WTC11 (cell line): ENCODE results near the gene ANKRD13A. TPM values are rescaled to one million over a fixed set of nuclear protein-coding genes. Genes with fewer than 3 reads are reported as not detected.

Source experiments
- ATAC-seq: fragments of 200-7000 bp; cut with Tn5 transposase; 2 replicates; pipeline ENCODE4 v1.10.0; 2021; ENCODE audit warnings: mild to moderate bottlenecking, moderate library complexity
- CTCF ChIA-PET: fragments of 300-600 bp; sonication (Branson Sonifier 250); formaldehyde crosslinking; loops from one replicate; lab custom pipeline; 2021; ENCODE audit warnings: antibody characterized with exemption; lab: Charles Lee
- POLR2A ChIA-PET: fragments of 350-600 bp; sonication (Branson Sonifier 250); formaldehyde crosslinking; loops from one replicate; lab custom pipeline; 2021; ENCODE audit warnings: antibody characterized with exemption; lab: Charles Lee
- DNase-seq: peaks from one replicate; pipeline ENCODE4 v3.0.0; 2021; ENCODE audit warnings: low spot score
- H3K27ac Mint-ChIP-seq: 2 replicates; pipeline ENCODE4 v1.8.0; 2021; ENCODE audit warnings: mixed read lengths
- H3K27me3 Mint-ChIP-seq: 2 replicates; pipeline ENCODE4 v1.8.0; 2021; ENCODE audit warnings: low read depth, mild to moderate bottlenecking, moderate library complexity, mixed read lengths
- H3K36me3 Mint-ChIP-seq: 2 replicates; pipeline ENCODE4 v1.8.0; 2021; ENCODE audit warnings: mixed read lengths
- H3K4me1 Mint-ChIP-seq: 2 replicates; pipeline ENCODE4 v1.8.0; 2022; ENCODE audit warnings: mixed read lengths
- H3K4me3 Mint-ChIP-seq: 2 replicates; pipeline ENCODE4 v1.8.0; 2021; ENCODE audit warnings: mild to moderate bottlenecking, moderate library complexity, mixed read lengths
- H3K9me3 Mint-ChIP-seq: 2 replicates; pipeline ENCODE4 v1.8.0; 2021; ENCODE audit warnings: mixed read lengths
- CBFB ChIP-seq: sonication (generic); formaldehyde crosslinking; IDR thresholded peaks from 2 replicates; pipeline ENCODE4 v1.8.1; 2022; ENCODE audit warnings: mild to moderate bottlenecking, low read depth, missing genetic modification reagents
- ETV6 ChIP-seq: sonication (generic); formaldehyde crosslinking; IDR thresholded peaks from 2 replicates; pipeline ENCODE4 v1.8.1; 2022; ENCODE audit warnings: mild to moderate bottlenecking, missing genetic modification reagents
- GABPB1 ChIP-seq: sonication (generic); formaldehyde crosslinking; IDR thresholded peaks from 2 replicates; pipeline ENCODE4 v1.8.1; 2023; ENCODE audit warnings: mild to moderate bottlenecking, missing genetic modification reagents
- GTF2I ChIP-seq: fragments of 250-450 bp; sonication (Bioruptor Pico); conservative IDR thresholded peaks from 2 replicates; pipeline ENCODE4 v1.4.0; 2021; ENCODE audit warnings: mild to moderate bottlenecking
- HMGA2 ChIP-seq: fragments of 250-450 bp; sonication (Bioruptor Pico); IDR thresholded peaks from 2 replicates; pipeline ENCODE4 v1.4.0; 2021; ENCODE audit warnings: mild to moderate bottlenecking, moderate library complexity
- MXD4 ChIP-seq: fragments of 250-450 bp; sonication (Bioruptor Pico); IDR thresholded peaks from 2 replicates; pipeline ENCODE4 v1.8.0; 2021; ENCODE audit warnings: mild to moderate bottlenecking, moderate library complexity, borderline replicate concordance
- MYBL2 ChIP-seq: sonication (generic); formaldehyde crosslinking; IDR thresholded peaks from 2 replicates; pipeline ENCODE4 v1.8.1; 2023; ENCODE audit warnings: mild to moderate bottlenecking, moderate library complexity, missing genetic modification reagents
- NR1H2 ChIP-seq: sonication (generic); formaldehyde crosslinking; IDR thresholded peaks from 2 replicates; pipeline ENCODE4 v1.9.0; 2021; ENCODE audit warnings: mild to moderate bottlenecking, moderate library complexity, missing genetic modification reagents
- NR2C2 ChIP-seq: sonication (generic); formaldehyde crosslinking; IDR thresholded peaks from 2 replicates; pipeline ENCODE4 v1.8.0; 2022; ENCODE audit warnings: mild to moderate bottlenecking, missing genetic modification reagents
- OVOL2 ChIP-seq: fragments of 250-450 bp; sonication (Bioruptor Pico); IDR thresholded peaks from 2 replicates; pipeline ENCODE4 v1.9.0; 2021; ENCODE audit warnings: mild to moderate bottlenecking, borderline replicate concordance
- RELA ChIP-seq: sonication (generic); formaldehyde crosslinking; IDR thresholded peaks from 2 replicates; pipeline ENCODE4 v1.8.1; 2022; ENCODE audit warnings: missing genetic modification reagents, mild to moderate bottlenecking, borderline replicate concordance
- SOX15 ChIP-seq: fragments of 250-450 bp; sonication (Bioruptor Pico); IDR thresholded peaks from 2 replicates; pipeline ENCODE4 v1.9.0; 2021; ENCODE audit warnings: mild to moderate bottlenecking
- SP1 ChIP-seq: sonication (generic); formaldehyde crosslinking; conservative IDR thresholded peaks from 2 replicates; pipeline ENCODE4 v1.8.1; 2022; ENCODE audit warnings: missing genetic modification reagents
- TCF7 ChIP-seq: sonication (generic); formaldehyde crosslinking; IDR thresholded peaks from 2 replicates; pipeline ENCODE4 v1.8.0; 2022; ENCODE audit warnings: mild to moderate bottlenecking, low read depth, missing genetic modification reagents, moderate library complexity
- ZNF263 ChIP-seq: sonication (generic); formaldehyde crosslinking; IDR thresholded peaks from 2 replicates; pipeline ENCODE4 v1.8.1; 2022; ENCODE audit warnings: low read depth, mild to moderate bottlenecking, moderate library complexity, missing genetic modification reagents
- ZNF671 ChIP-seq: fragments of 250-450 bp; sonication (Bioruptor Pico); IDR thresholded peaks from 2 replicates; pipeline ENCODE4 v1.8.0; 2021; ENCODE audit warnings: mild to moderate bottlenecking
- total RNA-seq: library from RNA; stranded (reverse); gene quantifications from 3 replicates; pipeline ENCODE4 v1.2.3, GENCODE V29; 2021
- TF ChIP-seq, protein P1 (sequence below): sonication (generic); formaldehyde crosslinking; IDR thresholded peaks from 2 replicates; pipeline ENCODE4 v1.8.1; 2022; ENCODE audit warnings: low read depth, missing genetic modification reagents, borderline replicate concordance
- TF ChIP-seq, protein P2 (sequence below): sonication (generic); formaldehyde crosslinking; IDR thresholded peaks from 2 replicates; pipeline ENCODE4 v1.8.1; 2023; ENCODE audit warnings: mild to moderate bottlenecking, missing genetic modification reagents, moderate library complexity
- TF ChIP-seq, protein P3 (sequence below): sonication (generic); formaldehyde crosslinking; IDR thresholded peaks from 2 replicates; pipeline ENCODE4 v1.8.1; 2022; ENCODE audit warnings: missing genetic modification reagents, borderline replicate concordance
- TF ChIP-seq, protein P4 (sequence below): fragments of 250-450 bp; sonication (Bioruptor Pico); IDR thresholded peaks from 2 replicates; pipeline ENCODE4 v1.9.0; 2021; ENCODE audit warnings: mild to moderate bottlenecking, borderline replicate concordance
- TF ChIP-seq, protein P5 (sequence below): fragments of 250-450 bp; sonication (Bioruptor Pico); IDR thresholded peaks from 2 replicates; pipeline ENCODE4 v2.1.2; 2022; ENCODE audit warnings: mild to moderate bottlenecking, moderate library complexity

ANKRD13A gene
- total RNA-seq, 1 experiment from 2014 or later = 22.4 TPM

DNA sequence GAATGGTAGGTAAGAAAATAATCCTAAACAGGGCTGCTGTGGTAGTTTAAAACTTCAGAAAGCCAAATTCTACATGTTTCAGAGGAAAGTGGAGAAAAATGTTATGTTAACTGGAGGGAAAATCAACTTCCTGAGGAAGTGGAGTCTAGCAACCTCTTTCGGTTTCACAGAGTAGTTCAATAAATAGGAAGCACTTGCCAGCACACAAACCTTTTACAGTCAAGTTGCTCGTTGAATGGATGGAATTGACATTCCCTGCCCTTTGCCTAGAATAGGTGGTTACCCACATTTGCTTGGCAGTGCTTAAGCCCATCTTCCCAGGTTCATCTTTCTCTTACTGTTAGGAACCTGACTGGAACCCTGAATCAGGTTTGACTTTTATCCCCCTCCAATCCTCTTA, 15.9 kb downstream of the ANKRD13A start:
- Mint-ChIP-seq H3K27me3 (no peaks in the 10 kb centered on the region), H3K4me3 (no peak overlapping the region), H3K36me3 (peaks cover 5% of the 10 kb centered on the region; the same call in 1 of the 2 replicates), H3K9me3 (no peaks in the 10 kb centered on the region), H3K27ac (no peak overlapping the region), H3K4me1 (no peaks in the 10 kb centered on the region)
- no peak for TF ChIP-seq SP1
- TF ChIP-seq, protein P1, sequence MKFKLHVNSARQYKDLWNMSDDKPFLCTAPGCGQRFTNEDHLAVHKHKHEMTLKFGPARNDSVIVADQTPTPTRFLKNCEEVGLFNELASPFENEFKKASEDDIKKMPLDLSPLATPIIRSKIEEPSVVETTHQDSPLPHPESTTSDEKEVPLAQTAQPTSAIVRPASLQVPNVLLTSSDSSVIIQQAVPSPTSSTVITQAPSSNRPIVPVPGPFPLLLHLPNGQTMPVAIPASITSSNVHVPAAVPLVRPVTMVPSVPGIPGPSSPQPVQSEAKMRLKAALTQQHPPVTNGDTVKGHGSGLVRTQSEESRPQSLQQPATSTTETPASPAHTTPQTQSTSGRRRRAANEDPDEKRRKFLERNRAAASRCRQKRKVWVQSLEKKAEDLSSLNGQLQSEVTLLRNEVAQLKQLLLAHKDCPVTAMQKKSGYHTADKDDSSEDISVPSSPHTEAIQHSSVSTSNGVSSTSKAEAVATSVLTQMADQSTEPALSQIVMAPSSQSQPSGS (CRISPR knock-in tag) = no peak
- TF ChIP-seq, protein P2, sequence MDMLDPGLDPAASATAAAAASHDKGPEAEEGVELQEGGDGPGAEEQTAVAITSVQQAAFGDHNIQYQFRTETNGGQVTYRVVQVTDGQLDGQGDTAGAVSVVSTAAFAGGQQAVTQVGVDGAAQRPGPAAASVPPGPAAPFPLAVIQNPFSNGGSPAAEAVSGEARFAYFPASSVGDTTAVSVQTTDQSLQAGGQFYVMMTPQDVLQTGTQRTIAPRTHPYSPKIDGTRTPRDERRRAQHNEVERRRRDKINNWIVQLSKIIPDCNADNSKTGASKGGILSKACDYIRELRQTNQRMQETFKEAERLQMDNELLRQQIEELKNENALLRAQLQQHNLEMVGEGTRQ (CRISPR knock-in tag) = no peak
- TF ChIP-seq TCF7 (CRISPR knock-in tag) = no peak
- TF ChIP-seq MXD4 = no peak
- no peak for TF ChIP-seq ETV6
- no peak for TF ChIP-seq GABPB1 (CRISPR knock-in tag)
- TF ChIP-seq RELA (CRISPR knock-in tag) = no peak
- no peak for TF ChIP-seq MYBL2 (CRISPR knock-in tag)
- no peak for TF ChIP-seq NR1H2 (CRISPR knock-in tag)
- TF ChIP-seq, protein P3, sequence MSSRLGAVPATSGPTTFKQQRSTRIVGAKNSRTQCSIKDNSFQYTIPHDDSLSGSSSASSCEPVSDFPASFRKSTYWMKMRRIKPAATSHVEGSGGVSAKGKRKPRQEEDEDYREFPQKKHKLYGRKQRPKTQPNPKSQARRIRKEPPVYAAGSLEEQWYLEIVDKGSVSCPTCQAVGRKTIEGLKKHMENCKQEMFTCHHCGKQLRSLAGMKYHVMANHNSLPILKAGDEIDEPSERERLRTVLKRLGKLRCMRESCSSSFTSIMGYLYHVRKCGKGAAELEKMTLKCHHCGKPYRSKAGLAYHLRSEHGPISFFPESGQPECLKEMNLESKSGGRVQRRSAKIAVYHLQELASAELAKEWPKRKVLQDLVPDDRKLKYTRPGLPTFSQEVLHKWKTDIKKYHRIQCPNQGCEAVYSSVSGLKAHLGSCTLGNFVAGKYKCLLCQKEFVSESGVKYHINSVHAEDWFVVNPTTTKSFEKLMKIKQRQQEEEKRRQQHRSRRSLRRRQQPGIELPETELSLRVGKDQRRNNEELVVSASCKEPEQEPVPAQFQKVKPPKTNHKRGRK (CRISPR knock-in tag) = no peak
- TF ChIP-seq, protein P4, sequence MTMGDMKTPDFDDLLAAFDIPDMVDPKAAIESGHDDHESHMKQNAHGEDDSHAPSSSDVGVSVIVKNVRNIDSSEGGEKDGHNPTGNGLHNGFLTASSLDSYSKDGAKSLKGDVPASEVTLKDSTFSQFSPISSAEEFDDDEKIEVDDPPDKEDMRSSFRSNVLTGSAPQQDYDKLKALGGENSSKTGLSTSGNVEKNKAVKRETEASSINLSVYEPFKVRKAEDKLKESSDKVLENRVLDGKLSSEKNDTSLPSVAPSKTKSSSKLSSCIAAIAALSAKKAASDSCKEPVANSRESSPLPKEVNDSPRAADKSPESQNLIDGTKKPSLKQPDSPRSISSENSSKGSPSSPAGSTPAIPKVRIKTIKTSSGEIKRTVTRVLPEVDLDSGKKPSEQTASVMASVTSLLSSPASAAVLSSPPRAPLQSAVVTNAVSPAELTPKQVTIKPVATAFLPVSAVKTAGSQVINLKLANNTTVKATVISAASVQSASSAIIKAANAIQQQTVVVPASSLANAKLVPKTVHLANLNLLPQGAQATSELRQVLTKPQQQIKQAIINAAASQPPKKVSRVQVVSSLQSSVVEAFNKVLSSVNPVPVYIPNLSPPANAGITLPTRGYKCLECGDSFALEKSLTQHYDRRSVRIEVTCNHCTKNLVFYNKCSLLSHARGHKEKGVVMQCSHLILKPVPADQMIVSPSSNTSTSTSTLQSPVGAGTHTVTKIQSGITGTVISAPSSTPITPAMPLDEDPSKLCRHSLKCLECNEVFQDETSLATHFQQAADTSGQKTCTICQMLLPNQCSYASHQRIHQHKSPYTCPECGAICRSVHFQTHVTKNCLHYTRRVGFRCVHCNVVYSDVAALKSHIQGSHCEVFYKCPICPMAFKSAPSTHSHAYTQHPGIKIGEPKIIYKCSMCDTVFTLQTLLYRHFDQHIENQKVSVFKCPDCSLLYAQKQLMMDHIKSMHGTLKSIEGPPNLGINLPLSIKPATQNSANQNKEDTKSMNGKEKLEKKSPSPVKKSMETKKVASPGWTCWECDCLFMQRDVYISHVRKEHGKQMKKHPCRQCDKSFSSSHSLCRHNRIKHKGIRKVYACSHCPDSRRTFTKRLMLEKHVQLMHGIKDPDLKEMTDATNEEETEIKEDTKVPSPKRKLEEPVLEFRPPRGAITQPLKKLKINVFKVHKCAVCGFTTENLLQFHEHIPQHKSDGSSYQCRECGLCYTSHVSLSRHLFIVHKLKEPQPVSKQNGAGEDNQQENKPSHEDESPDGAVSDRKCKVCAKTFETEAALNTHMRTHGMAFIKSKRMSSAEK (CRISPR knock-in tag) = no peak
- no peak for TF ChIP-seq GTF2I
- TF ChIP-seq HMGA2 (CRISPR knock-in tag) = no peak
- TF ChIP-seq ZNF671 = no peak
- no peak for TF ChIP-seq CBFB (CRISPR knock-in tag)
- TF ChIP-seq NR2C2 = no peak
- TF ChIP-seq ZNF263 (CRISPR knock-in tag) = no peak
- CTCF ChIA-PET = interaction anchor here (0.7 kb wide), 1 partner anchor 13 kb away, joined by 3 read pairs; no protein-coding TSS in a partner anchor
- ATAC-seq (no peak), DNase-seq (no peak)
- POLR2A ChIA-PET = no interaction called here

DNA sequence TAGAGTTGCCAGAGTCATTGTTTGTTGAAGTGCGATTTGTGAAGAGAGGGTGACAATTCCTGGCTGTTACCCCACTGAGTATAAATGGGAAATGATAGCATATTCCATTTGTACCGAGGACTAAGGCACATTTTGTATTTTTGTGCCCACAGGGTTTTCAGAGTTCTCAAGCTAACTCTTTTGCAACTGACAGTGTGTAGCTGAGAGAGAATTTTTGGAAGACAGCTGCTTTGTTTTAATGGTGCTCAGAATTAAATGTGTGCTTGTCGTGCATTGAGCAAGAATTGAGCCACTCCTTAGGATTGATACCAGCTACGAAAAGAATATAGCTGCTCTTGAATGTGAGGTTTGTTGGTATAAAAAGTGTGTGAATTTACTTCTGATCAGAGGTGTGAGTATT, 21.7 kb downstream of the ANKRD13A start:
- Mint-ChIP-seq H3K9me3 (no peaks in the 10 kb centered on the region), H3K4me3 (no peak overlapping the region), H3K36me3 (peaks cover 5% of the 10 kb centered on the region; the same call in 1 of the 2 replicates), H3K27me3 (no peaks in the 10 kb centered on the region), H3K27ac (no peak overlapping the region), H3K4me1 (peaks cover 12% of the 10 kb centered on the region)
- no peak for DNase-seq
- no peak for ATAC-seq
- ChIA-PET CTCF (interaction anchor here (0.8 kb wide), 1 partner anchor 94 kb away, joined by 4 read pairs; no protein-coding TSS in a partner anchor), POLR2A (interaction anchor here (0.7 kb wide), 1 partner anchor 39 kb away, joined by 3 read pairs; no protein-coding TSS in a partner anchor)
- TF ChIP-seq, protein P5, sequence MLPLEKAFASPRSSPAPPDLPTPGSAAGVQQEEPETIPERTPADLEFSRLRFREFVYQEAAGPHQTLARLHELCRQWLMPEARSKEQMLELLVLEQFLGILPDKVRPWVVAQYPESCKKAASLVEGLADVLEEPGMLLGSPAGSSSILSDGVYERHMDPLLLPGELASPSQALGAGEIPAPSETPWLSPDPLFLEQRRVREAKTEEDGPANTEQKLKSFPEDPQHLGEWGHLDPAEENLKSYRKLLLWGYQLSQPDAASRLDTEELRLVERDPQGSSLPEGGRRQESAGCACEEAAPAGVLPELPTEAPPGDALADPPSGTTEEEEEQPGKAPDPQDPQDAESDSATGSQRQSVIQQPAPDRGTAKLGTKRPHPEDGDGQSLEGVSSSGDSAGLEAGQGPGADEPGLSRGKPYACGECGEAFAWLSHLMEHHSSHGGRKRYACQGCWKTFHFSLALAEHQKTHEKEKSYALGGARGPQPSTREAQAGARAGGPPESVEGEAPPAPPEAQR (CRISPR knock-in tag) = no peak
- TF ChIP-seq SOX15 (CRISPR knock-in tag) (no peak), OVOL2 (CRISPR knock-in tag) (no peak)
